Stomach (tissue), 9 donors: ENCODE measurements around the gene ANKRD44. TPM values are rescaled to one million over a fixed set of nuclear protein-coding genes. Genes with fewer than 3 reads are reported as not detected.
A peak's percentile ranks its signal among the peaks of the same experiment; 100 is the strongest.

Source experiments
- DNase-seq, 2 donors: peaks; one replicate each; pipeline versions ENCODE4 v3.0.0 to v3.0.0-alpha.2; 2013 to 2019
- H3K27ac ChIP-seq, 5 donors: fragments of 200-600 bp in 4 of 5; sonication (generic) in 4 of 5; one replicate each; pipeline ENCODE4 v1.5.1; 2013 to 2019; ENCODE audit warnings: mild to moderate bottlenecking in 1 of 5, moderate library complexity in 1 of 5
- H3K27me3 ChIP-seq, 3 donors: fragments of 200-600 bp; sonication (generic); one replicate each; pipeline ENCODE4 v1.5.1; 2017 to 2019; ENCODE audit warnings: mixed run types in 1 of 3
- H3K36me3 ChIP-seq, 4 donors: fragments of 200-600 bp; sonication (generic); 1 replicate in 3 of 4; 2 replicates in 1 of 4; pipeline ENCODE4 v1.5.1; 2016 to 2019
- H3K4me1 ChIP-seq, 4 donors: fragments of 200-600 bp; sonication (generic); one replicate each; pipeline ENCODE4 v1.5.1; 2016 to 2019
- H3K4me3 ChIP-seq, 4 donors: fragments of 200-600 bp; sonication (generic) in 3 of 4; one replicate each; pipeline ENCODE4 v1.5.1; 2016 to 2019; ENCODE audit warnings: mild to moderate bottlenecking in 1 of 4
- H3K9me3 ChIP-seq, 4 donors: fragments of 200-600 bp; sonication (generic); one replicate each; pipeline ENCODE4 v1.5.1; 2016 to 2019
- EP300 ChIP-seq: sonication (generic); formaldehyde crosslinking; IDR thresholded peaks from one replicate; pipeline ENCODE4 v1.6.1; 2017; ENCODE audit warnings: antibody characterized with exemption
- POLR2A ChIP-seq, 4 donors: fragments of 450-650 bp; IDR thresholded peaks; one replicate each; pipeline ENCODE4 v1.6.1; 2016; ENCODE audit warnings: antibody characterized with exemption in 4 of 4, control low read depth in 2 of 4, mild to moderate bottlenecking in 1 of 4, moderate library complexity in 1 of 4
- POLR2AphosphoS5 ChIP-seq, 3 donors: sonication (generic); formaldehyde crosslinking; IDR thresholded peaks; one replicate each; pipeline ENCODE4 v1.6.1; 2016; ENCODE audit warnings: antibody characterized with exemption in 3 of 3
- WGBS, 5 donors: extraction: QIAGEN DNeasy Blood & Tissue Kit in 3 of 5; methylation state at CpG; one replicate each; pipeline versions ENCODE4 v1.1.5 to v1.1.7; 2013 to 2018; 5-methylcytosine and 5-hydroxymethylcytosine counted together
- intact Hi-C: fragments of 100-400 bp; cut with DNase I; formaldehyde crosslinking; loops from one replicate; pipeline ENCODE4 v1.15.1; 2023; ENCODE audit warnings: low total_unique reads
- polyA plus RNA-seq, 3 donors: library from polyadenylated mRNA; stranded (reverse); fragments of 200-250 nt; gene quantifications; one replicate each; pipeline ENCODE4 v1.2.3, GENCODE V29; 2013
- total RNA-seq, 5 donors: library from RNA; depleted of rRNA; stranded (reverse); fragments of >200 nt; gene quantifications; one replicate each; pipeline versions ENCODE4 v1.1.0 to v1.2.3, GENCODE V29; 2014 to 2016
- TF ChIP-seq, protein P1 (sequence below), 7 experiments: fragments of 450-650 bp in 4 of 7; fragments of 200-600 bp in 3 of 7; sonication (generic) in 3 of 7; IDR thresholded peaks; one replicate each; pipeline ENCODE4 v1.5.1; 2016 to 2019; ENCODE audit warnings: antibody characterized with exemption in 7 of 7, control low read depth in 2 of 7, mild to moderate bottlenecking in 1 of 7
- donor health status: healthy with polysubstance abuse.
- donor health status: Bipolar disorder and iron deficiency.
- donor health status: healthy.

Gene ANKRD44
- total and polyA plus RNA-seq, 8 donors = 1.2 to 58.4 (median 7.0) TPM

DNA sequence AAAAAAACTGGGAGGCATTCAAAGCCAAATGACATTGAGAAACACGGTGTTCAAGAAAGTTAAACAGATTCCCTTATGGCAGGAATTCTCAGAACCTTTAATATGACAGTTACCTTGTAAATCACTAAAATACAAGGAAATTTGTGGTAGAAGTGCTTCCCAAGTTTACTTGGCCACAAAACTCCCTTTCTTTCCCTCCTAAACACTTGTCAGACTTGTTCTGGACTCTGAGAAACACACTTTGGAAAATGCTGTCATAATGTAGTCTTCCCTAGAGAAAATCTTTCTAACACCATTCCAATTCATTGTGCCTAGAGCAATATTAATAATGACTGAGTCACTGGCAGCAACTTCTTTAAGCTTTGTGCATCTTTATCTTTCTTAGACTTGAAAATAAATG is 140.4 kb downstream of the ANKRD44 start:
- no peak overlapping the region for H3K4me3 ChIP-seq
- WGBS, 5 donors = 53 to 80% (median 67%) methylated on average over 1 of the region's 1 CpG
- H3K36me3 ChIP-seq = no peaks in the 10 kb centered on the region
- H3K27me3 ChIP-seq = no peaks in the 10 kb centered on the region
- DNase-seq = no peak
- no peaks in the 10 kb centered on the region for H3K9me3 ChIP-seq
- peaks cover 0 to 24% (median under 1%) of the 10 kb centered on the region in 4 donors for H3K4me1 ChIP-seq
- intact Hi-C loops = no loop called here
- TF ChIP-seq POLR2AphosphoS5 (IDR thresholded peaks at IDR 0.05) (no peak), EP300 (no peak), POLR2A (IDR thresholded peaks at IDR 0.05) (no peak)
- TF ChIP-seq, protein P1, sequence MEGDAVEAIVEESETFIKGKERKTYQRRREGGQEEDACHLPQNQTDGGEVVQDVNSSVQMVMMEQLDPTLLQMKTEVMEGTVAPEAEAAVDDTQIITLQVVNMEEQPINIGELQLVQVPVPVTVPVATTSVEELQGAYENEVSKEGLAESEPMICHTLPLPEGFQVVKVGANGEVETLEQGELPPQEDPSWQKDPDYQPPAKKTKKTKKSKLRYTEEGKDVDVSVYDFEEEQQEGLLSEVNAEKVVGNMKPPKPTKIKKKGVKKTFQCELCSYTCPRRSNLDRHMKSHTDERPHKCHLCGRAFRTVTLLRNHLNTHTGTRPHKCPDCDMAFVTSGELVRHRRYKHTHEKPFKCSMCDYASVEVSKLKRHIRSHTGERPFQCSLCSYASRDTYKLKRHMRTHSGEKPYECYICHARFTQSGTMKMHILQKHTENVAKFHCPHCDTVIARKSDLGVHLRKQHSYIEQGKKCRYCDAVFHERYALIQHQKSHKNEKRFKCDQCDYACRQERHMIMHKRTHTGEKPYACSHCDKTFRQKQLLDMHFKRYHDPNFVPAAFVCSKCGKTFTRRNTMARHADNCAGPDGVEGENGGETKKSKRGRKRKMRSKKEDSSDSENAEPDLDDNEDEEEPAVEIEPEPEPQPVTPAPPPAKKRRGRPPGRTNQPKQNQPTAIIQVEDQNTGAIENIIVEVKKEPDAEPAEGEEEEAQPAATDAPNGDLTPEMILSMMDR (IDR thresholded peaks at IDR 0.05) = no peak
- H3K27ac ChIP-seq = no peak overlapping the region

DNA sequence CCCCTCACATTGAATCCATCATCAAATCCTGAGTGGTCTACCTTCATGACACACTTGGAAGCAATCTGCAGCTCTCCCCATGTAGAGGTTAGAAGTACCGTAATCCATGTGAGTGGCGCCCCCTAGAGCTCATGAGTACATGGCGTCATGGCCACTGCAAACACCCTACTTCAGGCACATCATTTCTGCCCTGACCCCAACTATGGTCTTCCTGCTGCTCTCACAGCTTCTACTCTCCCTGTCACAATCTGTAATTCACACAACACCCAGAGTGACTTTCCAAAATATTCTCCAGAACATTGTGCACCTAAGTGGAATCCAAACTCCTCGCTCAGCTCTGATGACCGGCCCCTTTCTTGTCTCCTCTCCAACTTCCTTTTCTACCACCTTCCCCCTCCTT is 141.9 kb downstream of the ANKRD44 start:
- no peaks in the 10 kb centered on the region for H3K36me3 ChIP-seq
- peak; percentile 75 to 84 for DNase-seq
- no peak overlapping the region for H3K27ac ChIP-seq
- intact Hi-C loops = loop anchor here (10.0 kb wide), 1 partner anchor 54 kb away; no protein-coding TSS in a partner anchor
- H3K4me3 ChIP-seq = no peak overlapping the region
- H3K4me1 ChIP-seq = peaks cover 5 to 31% (median 11%) of the 10 kb centered on the region in 4 donors
- TF ChIP-seq, protein P1 (IDR thresholded peaks at IDR 0.05) = peak in 5 of 7 experiments; percentile 23 to 66 (median 49)
- no peak for TF ChIP-seq POLR2AphosphoS5 (IDR thresholded peaks at IDR 0.05)
- WGBS, 5 donors = 46 to 55% (median 47%) methylated on average over 5 of the region's 5 CpGs
- H3K27me3 ChIP-seq = no peaks in the 10 kb centered on the region
- no peaks in the 10 kb centered on the region for H3K9me3 ChIP-seq

DNA sequence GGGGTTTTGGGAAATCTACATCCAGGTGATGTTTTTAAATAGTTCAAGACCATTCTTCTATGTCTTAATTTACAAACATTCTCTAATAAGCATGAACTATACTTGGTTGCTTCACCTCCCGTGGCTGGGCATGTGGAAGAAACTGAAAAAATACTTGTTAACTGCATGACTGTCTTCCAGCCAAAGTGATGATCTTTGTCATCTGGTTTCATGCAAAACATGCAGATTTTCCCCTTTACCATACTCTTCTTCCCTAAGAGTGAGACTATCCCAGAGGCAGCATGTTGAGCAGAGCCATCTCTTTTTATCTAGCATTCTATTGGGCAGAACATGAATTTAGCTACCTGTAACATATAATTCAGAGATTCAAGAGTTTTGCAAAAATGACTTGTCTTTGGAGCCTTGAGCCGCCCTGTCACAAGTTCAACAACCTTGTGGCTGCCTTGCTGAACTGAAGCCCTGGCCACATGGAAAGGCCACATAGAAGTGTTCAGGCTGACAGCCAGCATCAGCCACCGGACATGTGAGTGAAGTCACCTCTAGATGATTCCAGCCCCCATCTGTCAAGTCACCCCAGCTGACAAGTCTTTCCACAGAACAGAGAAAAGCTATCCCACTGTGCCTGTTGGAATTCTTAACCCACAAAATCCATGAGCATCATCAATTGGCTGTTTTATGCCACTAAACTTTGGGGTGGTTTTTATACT is 142.8 kb downstream of the ANKRD44 start:
- DNase-seq = no peak
- H3K27me3 ChIP-seq = no peaks in the 10 kb centered on the region
- WGBS, 5 donors = 84 to 91% (median 88%) methylated on average over 3 of the region's 3 CpGs
- H3K36me3 ChIP-seq = no peaks in the 10 kb centered on the region
- H3K4me1 ChIP-seq = peaks cover 5 to 31% (median 11%) of the 10 kb centered on the region in 4 donors
- no peak overlapping the region for H3K27ac ChIP-seq
- no peak for TF ChIP-seq POLR2A (IDR thresholded peaks at IDR 0.05)
- TF ChIP-seq, protein P1 (IDR thresholded peaks at IDR 0.05) = no peak
- TF ChIP-seq POLR2AphosphoS5 (IDR thresholded peaks at IDR 0.05) = no peak
- no peak for TF ChIP-seq EP300
- H3K9me3 ChIP-seq = no peaks in the 10 kb centered on the region
- intact Hi-C loops = loop anchor here (10.0 kb wide), 1 partner anchor 53 kb away; no protein-coding TSS in a partner anchor
- no peak overlapping the region for H3K4me3 ChIP-seq

DNA sequence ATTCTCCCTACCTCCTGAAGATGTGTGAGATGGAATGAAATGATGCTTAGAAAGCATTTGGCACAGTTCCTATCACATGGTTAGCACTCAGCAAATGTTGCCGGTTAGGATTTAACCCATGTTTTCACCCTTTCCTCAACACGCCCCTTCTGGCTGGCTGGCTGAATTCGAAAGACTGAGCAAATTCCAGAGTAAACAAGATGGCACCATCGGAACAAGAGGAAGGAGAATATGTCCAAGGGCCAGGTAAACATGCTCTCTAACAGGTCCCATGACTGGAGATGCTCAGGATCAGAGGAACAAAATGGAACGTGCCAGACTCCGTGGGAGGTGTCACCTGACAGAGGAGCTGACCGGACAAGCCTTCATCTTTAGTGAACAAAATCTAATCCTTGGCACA is 145.6 kb downstream of the ANKRD44 start:
- H3K9me3 ChIP-seq = no peaks in the 10 kb centered on the region
- no peaks in the 10 kb centered on the region for H3K27me3 ChIP-seq
- TF ChIP-seq POLR2AphosphoS5 (IDR thresholded peaks at IDR 0.05) (no peak), EP300 (no peak), POLR2A (IDR thresholded peaks at IDR 0.05) (no peak)
- TF ChIP-seq, protein P1 (IDR thresholded peaks at IDR 0.05) = no peak
- 63 to 75% (median 68%) methylated on average over 7 of the region's 7 CpGs for WGBS, 5 donors
- intact Hi-C loops = loop anchor here (10.0 kb wide), 1 partner anchor 50 kb away; no protein-coding TSS in a partner anchor
- H3K27ac ChIP-seq = no peak overlapping the region
- DNase-seq = no peak
- H3K4me3 ChIP-seq = peak overlapping the region in 1 of 4 donors; percentile 40
- H3K36me3 ChIP-seq = no peaks in the 10 kb centered on the region
- peaks cover 5 to 37% (median 15%) of the 10 kb centered on the region in 4 donors for H3K4me1 ChIP-seq
